Upper lobe of left lung (tissue), 6 donors: Measurements from ENCODE around the gene ANKS1A. TPM values are rescaled to one million over a fixed set of nuclear protein-coding genes. Genes with fewer than 3 reads are reported as not detected.

Source experiments
- ATAC-seq, 2 donors: fragments of 200-7000 bp; cut with Tn5 transposase; one replicate each; pipeline ENCODE4 v1.9.1; 2022; ENCODE audit warnings: mild to moderate bottlenecking in 2 of 2, moderate library complexity in 2 of 2; ENCODE audit not compliant: low FRiP score in 2 of 2
- DNase-seq, 2 donors: peaks; one replicate each; pipeline ENCODE4 v3.0.0-alpha.2; 2019 to 2020
- H3K27ac ChIP-seq, 4 donors: fragments of 200-600 bp; sonication (generic); one replicate each; pipeline ENCODE4 v1.5.1; 2016 to 2019
- H3K27me3 ChIP-seq, 4 donors: fragments of 200-600 bp; sonication (generic); one replicate each; pipeline ENCODE4 v1.5.1; 2017 to 2019
- H3K36me3 ChIP-seq, 4 donors: fragments of 200-600 bp; sonication (generic); one replicate each; pipeline ENCODE4 v1.5.1; 2016 to 2019
- H3K4me1 ChIP-seq, 4 donors: fragments of 200-600 bp; sonication (generic); one replicate each; pipeline ENCODE4 v1.5.1; 2018 to 2019
- H3K4me3 ChIP-seq, 4 donors: fragments of 200-600 bp; sonication (generic); one replicate each; pipeline ENCODE4 v1.5.1; 2017 to 2019; ENCODE audit warnings: mild to moderate bottlenecking in 2 of 4, moderate library complexity in 1 of 4
- H3K9me3 ChIP-seq, 4 donors: fragments of 200-600 bp; sonication (generic); one replicate each; pipeline ENCODE4 v1.5.1; 2018 to 2019
- CTCF ChIP-seq, 6 experiments: fragments of 450-650 bp in 4 of 6; fragments of 200-600 bp in 2 of 6; sonication (generic) in 2 of 6; IDR thresholded peaks; one replicate each; pipeline ENCODE4 v1.5.1; 2016 to 2019; ENCODE audit warnings: antibody characterized with exemption in 6 of 6
- EP300 ChIP-seq, 4 donors: sonication (generic); formaldehyde crosslinking; IDR thresholded peaks; one replicate each; pipeline ENCODE4 v1.5.1; 2017; ENCODE audit warnings: antibody characterized with exemption in 4 of 4, control low read depth in 2 of 4
- POLR2A ChIP-seq, 4 donors: fragments of 450-650 bp; IDR thresholded peaks; one replicate each; pipeline ENCODE4 v1.5.1; 2016 to 2017; ENCODE audit warnings: antibody characterized with exemption in 4 of 4, mild to moderate bottlenecking in 2 of 4
- POLR2AphosphoS5 ChIP-seq, 2 donors: sonication (generic); formaldehyde crosslinking; IDR thresholded peaks; one replicate each; pipeline ENCODE4 v1.5.1; 2017; ENCODE audit warnings: antibody characterized with exemption in 2 of 2
- WGBS, 2 donors: methylation state at CpG; one replicate each; pipeline ENCODE4 v1.1.5; 2017 to 2018; 5-methylcytosine and 5-hydroxymethylcytosine counted together
- total RNA-seq, 6 donors: library from RNA; depleted of rRNA in 4 of 6; stranded (reverse); fragments of >200 nt in 4 of 6; gene quantifications; one replicate each; pipeline versions ENCODE4 v1.1.0 to v1.2.1, GENCODE V29; 2016 to 2021
- donor health status: DM: no; HTN: no; CAD: no; lungs with moderate emphysema.
- donor health status: DM: no; HTN: yes; CAD: no; lungs with severe emphysema.

ANKS1A gene
- total RNA-seq, 6 donors from 2014 or later = 47.2 to 85.3 (median 53.5) TPM

- no peaks in the 10 kb centered on the region for H3K27me3 ChIP-seq
- H3K4me1 ChIP-seq = no peaks in the 10 kb centered on the region
- no peak overlapping the region for H3K4me3 ChIP-seq
- H3K27ac ChIP-seq = no peak overlapping the region
- no peaks in the 10 kb centered on the region for H3K36me3 ChIP-seq
- peaks cover 0 to 4% (median 0%) of the 10 kb centered on the region in 4 donors for H3K9me3 ChIP-seq
- no peak for DNase-seq
- ATAC-seq = no peak
- TF ChIP-seq POLR2AphosphoS5 (IDR thresholded peaks at IDR 0.05) (no peak), EP300 (IDR thresholded peaks at IDR 0.05) (no peak), CTCF (IDR thresholded peaks at IDR 0.05) (no peak)
- 76 to 97% methylated on average over 2 of the region's 2 CpGs for WGBS, 2 donors
Measured at GRCh38 chr6:35108309-35108885, 219.3 kb downstream of the ANKS1A start.

- DNase-seq (no peak), ATAC-seq (no peak)
- whole genome bisulfite sequencing, 2 donors = 78 to 83% methylated on average over 2 of the region's 2 CpGs
- Histone ChIP-seq H3K36me3 (no peaks in the 10 kb centered on the region), H3K4me1 (no peaks in the 10 kb centered on the region), H3K27me3 (no peaks in the 10 kb centered on the region), H3K9me3 (no peaks in the 10 kb centered on the region), H3K27ac (no peak overlapping the region), H3K4me3 (no peak overlapping the region)
- TF ChIP-seq CTCF (IDR thresholded peaks at IDR 0.05) (no peak), EP300 (IDR thresholded peaks at IDR 0.05) (no peak), POLR2A (IDR thresholded peaks at IDR 0.05) (no peak), POLR2AphosphoS5 (IDR thresholded peaks at IDR 0.05) (no peak)
Measured at GRCh38 chr6:35120746-35121145, 231.7 kb downstream of the ANKS1A start.

- H3K27ac ChIP-seq = no peak overlapping the region
- TF ChIP-seq POLR2A (IDR thresholded peaks at IDR 0.05) = no peak
- no peak for TF ChIP-seq POLR2AphosphoS5 (IDR thresholded peaks at IDR 0.05)
- TF ChIP-seq CTCF (IDR thresholded peaks at IDR 0.05) = no peak
- no peak for TF ChIP-seq EP300 (IDR thresholded peaks at IDR 0.05)
- no peaks in the 10 kb centered on the region for H3K9me3 ChIP-seq
- H3K36me3 ChIP-seq = no peaks in the 10 kb centered on the region
- no peaks in the 10 kb centered on the region for H3K27me3 ChIP-seq
- ATAC-seq (no peak), DNase-seq (no peak)
- H3K4me3 ChIP-seq = no peak overlapping the region
- no peaks in the 10 kb centered on the region for H3K4me1 ChIP-seq
- 91 to 100% methylated on average over 1 of the region's 1 CpG for WGBS, 2 donors
Measured at GRCh38 chr6:35124356-35124755, 235.3 kb downstream of the ANKS1A start.

GRCh38 chr6:35128042-35128441, 239.0 kb downstream of the ANKS1A start:
- WGBS, 2 donors = 51 to 67% methylated on average over 4 of the region's 4 CpGs
- no peak for ATAC-seq

More at GRCh38 chr6:35128042-35128441, 239.0 kb downstream of the ANKS1A start:
- H3K27me3 ChIP-seq = no peaks in the 10 kb centered on the region
- no peak overlapping the region for H3K27ac ChIP-seq
- no peaks in the 10 kb centered on the region for H3K9me3 ChIP-seq
- no peak overlapping the region for H3K4me3 ChIP-seq
- H3K4me1 ChIP-seq = no peaks in the 10 kb centered on the region
- TF ChIP-seq POLR2AphosphoS5 (IDR thresholded peaks at IDR 0.05) (no peak), POLR2A (IDR thresholded peaks at IDR 0.05) (no peak), CTCF (IDR thresholded peaks at IDR 0.05) (no peak), EP300 (IDR thresholded peaks at IDR 0.05) (no peak)
- no peaks in the 10 kb centered on the region for H3K36me3 ChIP-seq
- no peak for DNase-seq
